ENCODE results near the gene RBM6. TPM values are rescaled to one million over a fixed set of nuclear protein-coding genes. Genes with fewer than 3 reads are reported as not detected.
A peak's percentile ranks its signal among the peaks of the same experiment; 100 is the strongest.

Gene RBM6
- total RNA-seq, 1 experiment from 2014 or later = 58.0 TPM

GRCh38 chr3:49906073-49906743, 33.7 kb upstream of the RBM6 start:
- CTCF ChIA-PET = interaction anchor here (0.6 to 11.1 kb wide), 36 partner anchors 10 to 998 kb away, joined by 3 to 143 read pairs (median 4); partner anchors contain the start of genes CDHR4, INKA1, MON1A and TRAIP
- POLR2A ChIA-PET = interaction anchor here (0.6 to 3.4 kb wide), 10 partner anchors 10 to 584 kb away, joined by 3 to 21 read pairs (median 4); partner anchors contain the start of genes CDHR4, INKA1, IP6K1 and MON1A
- peak; percentile 72 for DNase-seq (ENCODE audit: unreplicated experiment)
- intact Hi-C loops (cut with micrococcal nuclease) = loop anchor here (1.0 kb wide), 3 partner anchors 67 to 203 kb away; no protein-coding TSS in a partner anchor
- Mint-ChIP-seq H3K36me3 (ENCODE audit: insufficient read depth, unreplicated experiment) (peaks cover 18% of the 10 kb centered on the region), H3K27me3 (ENCODE audit: insufficient read depth, unreplicated experiment) (no peaks in the 10 kb centered on the region), H3K4me3 (ENCODE audit: unreplicated experiment) (peak overlapping the region; percentile 59), H3K4me1 (ENCODE audit: insufficient read depth, unreplicated experiment) (peaks cover 15% of the 10 kb centered on the region), H3K9me3 (ENCODE audit: unreplicated experiment) (no peaks in the 10 kb centered on the region), H3K27ac (ENCODE audit: low read depth, unreplicated experiment) (peak overlapping the region; percentile 59)
- no TSS peak for BruUV-seq (replicated peaks)
- peak; percentile 70 for TF ChIP-seq CTCF (IDR thresholded peaks at IDR 0.05; ENCODE audit: unreplicated experiment)

GRCh38 chr3:49908373-49909199, 31.4 kb upstream of the RBM6 start:
- Mint-ChIP-seq H3K4me3 (ENCODE audit: unreplicated experiment) (no peak overlapping the region), H3K9me3 (ENCODE audit: unreplicated experiment) (no peaks in the 10 kb centered on the region), H3K27me3 (ENCODE audit: insufficient read depth, unreplicated experiment) (no peaks in the 10 kb centered on the region), H3K27ac (ENCODE audit: low read depth, unreplicated experiment) (no peak overlapping the region), H3K36me3 (ENCODE audit: insufficient read depth, unreplicated experiment) (peaks cover 18% of the 10 kb centered on the region), H3K4me1 (ENCODE audit: insufficient read depth, unreplicated experiment) (peaks cover 12% of the 10 kb centered on the region)
- no peak for DNase-seq (ENCODE audit: unreplicated experiment)
- no peak for TF ChIP-seq CTCF (IDR thresholded peaks at IDR 0.05; ENCODE audit: unreplicated experiment)
- CTCF ChIA-PET = interaction anchor here (0.6 to 11.1 kb wide), 5 partner anchors 8 to 120 kb away, joined by 3 to 143 read pairs (median 6); partner anchors contain the start of gene INKA1
- intact Hi-C loops (cut with micrococcal nuclease) = no loop called here
- BruUV-seq (replicated peaks) = no TSS peak
- POLR2A ChIA-PET = no interaction called here

- no peak overlapping the region for H3K27ac Mint-ChIP-seq (ENCODE audit: low read depth, unreplicated experiment)
These were observed 29.4 kb upstream of the RBM6 start for GRCh38 chr3:49910409-49911123.

More at GRCh38 chr3:49910409-49911123, 29.4 kb upstream of the RBM6 start:
- TF ChIP-seq CTCF (IDR thresholded peaks at IDR 0.05; ENCODE audit: unreplicated experiment) = no peak
- intact Hi-C loops (cut with micrococcal nuclease) = no loop called here
- Mint-ChIP-seq H3K27me3 (ENCODE audit: insufficient read depth, unreplicated experiment) (no peaks in the 10 kb centered on the region), H3K9me3 (ENCODE audit: unreplicated experiment) (no peaks in the 10 kb centered on the region), H3K36me3 (ENCODE audit: insufficient read depth, unreplicated experiment) (peaks cover 18% of the 10 kb centered on the region), H3K4me3 (ENCODE audit: unreplicated experiment) (no peak overlapping the region), H3K4me1 (ENCODE audit: insufficient read depth, unreplicated experiment) (peaks cover 6% of the 10 kb centered on the region)
- ChIA-PET POLR2A (interaction anchor here (0.5 to 1.6 kb wide), 3 partner anchors 43 to 110 kb away, joined by 3 read pairs; no protein-coding TSS in a partner anchor), CTCF (interaction anchor here (0.5 to 2.6 kb wide), 5 partner anchors 8 to 71 kb away, joined by 3 to 9 read pairs (median 4); partner anchors contain the start of gene MON1A)
- no TSS peak for BruUV-seq (replicated peaks)
- DNase-seq (ENCODE audit: unreplicated experiment) = no peak
